ENCODE measurements around the gene NR2C2.
A peak's percentile ranks its signal among the peaks of the same experiment; 100 is the strongest.
"Not testable (repeated sequence)": the region's sequence is repeated elsewhere in the genome, so short reads cannot be mapped to it uniquely, and the experiment has no call there.

The NR2C2 gene

DNA sequence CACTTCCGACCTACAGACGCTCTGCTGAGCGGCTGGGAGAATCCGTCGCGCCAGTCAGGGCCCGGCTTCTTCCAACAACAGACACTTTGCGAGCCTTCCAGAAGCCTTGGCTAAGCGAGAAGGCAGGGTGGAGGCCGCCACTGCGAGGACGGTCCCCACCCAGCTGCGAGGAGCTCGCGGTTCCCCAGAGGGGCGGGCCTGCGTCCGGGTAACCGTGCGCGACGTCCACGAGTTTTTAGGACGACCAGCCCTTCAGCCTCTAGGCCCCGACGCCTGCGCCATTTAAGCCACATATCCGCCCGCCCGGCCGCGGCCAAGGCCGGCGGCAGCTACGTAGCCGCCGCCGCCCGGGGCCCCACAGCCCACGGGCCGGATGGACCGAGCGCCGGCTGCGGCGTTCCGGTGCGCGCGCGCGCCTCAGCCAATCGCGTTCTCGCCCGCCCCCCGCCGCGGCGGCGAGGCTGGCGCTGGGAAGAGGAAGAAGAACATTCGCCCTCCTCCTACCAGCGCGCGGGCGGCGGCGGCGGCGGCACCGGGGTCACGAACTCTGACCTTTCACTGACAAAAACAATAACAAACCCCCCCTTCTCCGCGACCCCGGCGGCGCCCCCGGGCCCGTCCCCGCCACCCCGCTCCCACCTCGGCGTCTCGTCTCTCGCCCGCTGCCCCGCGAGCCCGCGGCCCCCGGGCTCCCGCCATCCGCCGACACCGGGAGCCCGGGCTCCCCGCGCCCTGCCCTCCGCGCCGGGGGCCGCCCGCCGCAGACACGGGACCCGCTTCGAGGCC is at the start of gene NR2C2:
Gene NR2C2 (plus strand): TSS at position 484 of the 786 bp plus-strand sequence. CDS start 56,332 bp downstream, outside the sequence.
- DNase-seq: peak; percentile 89

DNA sequence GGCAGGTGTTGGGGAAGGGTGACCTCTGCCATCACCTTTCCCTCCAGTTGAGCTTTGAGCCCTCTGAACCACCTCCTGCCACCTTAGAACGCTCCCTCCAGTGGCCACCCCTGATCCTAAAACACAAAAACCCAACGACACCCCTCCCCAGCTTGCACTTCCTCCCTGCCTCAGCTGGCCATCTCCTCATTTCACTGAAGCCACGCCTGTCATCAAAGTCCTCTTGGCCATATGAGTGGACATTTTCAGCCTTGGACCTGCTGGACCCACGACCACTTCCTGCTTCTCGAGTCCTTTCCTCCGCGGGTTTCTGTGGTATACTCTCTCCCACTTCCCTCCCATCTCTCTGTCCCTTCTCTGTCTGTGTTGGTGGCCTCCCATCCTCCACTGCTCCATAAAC is 48.5 kb upstream of the NR2C2 start:
- DNase-seq: no peak

DNA sequence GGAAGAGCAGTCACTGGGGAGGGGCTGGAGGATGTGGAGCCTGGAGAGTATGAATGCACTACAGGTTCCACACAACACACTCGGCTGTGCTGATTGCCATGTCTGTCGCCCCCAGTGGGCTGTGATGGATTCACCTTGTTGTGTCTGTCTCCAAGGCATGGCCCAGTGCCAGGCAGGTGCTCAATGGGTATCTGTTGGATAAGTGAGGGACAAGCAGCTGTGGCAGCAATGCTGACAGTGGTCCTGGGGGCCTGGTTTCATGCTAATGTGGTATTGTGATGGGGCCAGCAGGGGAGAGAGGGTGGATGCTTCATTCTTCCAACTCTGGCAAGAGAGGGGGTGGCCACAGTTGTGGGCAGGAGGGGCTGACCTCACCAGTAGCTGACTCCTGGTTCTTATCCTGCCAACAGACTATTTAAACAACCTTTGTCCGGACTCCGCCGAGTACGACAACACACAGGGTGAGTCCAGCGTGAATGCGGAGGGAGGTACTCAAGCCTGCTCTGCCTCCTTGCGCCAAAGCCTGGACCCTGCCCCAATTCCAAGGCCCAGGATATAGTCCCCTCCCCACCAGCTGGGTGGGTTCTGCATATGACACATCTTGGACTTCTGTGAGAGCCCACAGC is 47.3 kb upstream of the NR2C2 start:
- no peak for DNase-seq

DNA sequence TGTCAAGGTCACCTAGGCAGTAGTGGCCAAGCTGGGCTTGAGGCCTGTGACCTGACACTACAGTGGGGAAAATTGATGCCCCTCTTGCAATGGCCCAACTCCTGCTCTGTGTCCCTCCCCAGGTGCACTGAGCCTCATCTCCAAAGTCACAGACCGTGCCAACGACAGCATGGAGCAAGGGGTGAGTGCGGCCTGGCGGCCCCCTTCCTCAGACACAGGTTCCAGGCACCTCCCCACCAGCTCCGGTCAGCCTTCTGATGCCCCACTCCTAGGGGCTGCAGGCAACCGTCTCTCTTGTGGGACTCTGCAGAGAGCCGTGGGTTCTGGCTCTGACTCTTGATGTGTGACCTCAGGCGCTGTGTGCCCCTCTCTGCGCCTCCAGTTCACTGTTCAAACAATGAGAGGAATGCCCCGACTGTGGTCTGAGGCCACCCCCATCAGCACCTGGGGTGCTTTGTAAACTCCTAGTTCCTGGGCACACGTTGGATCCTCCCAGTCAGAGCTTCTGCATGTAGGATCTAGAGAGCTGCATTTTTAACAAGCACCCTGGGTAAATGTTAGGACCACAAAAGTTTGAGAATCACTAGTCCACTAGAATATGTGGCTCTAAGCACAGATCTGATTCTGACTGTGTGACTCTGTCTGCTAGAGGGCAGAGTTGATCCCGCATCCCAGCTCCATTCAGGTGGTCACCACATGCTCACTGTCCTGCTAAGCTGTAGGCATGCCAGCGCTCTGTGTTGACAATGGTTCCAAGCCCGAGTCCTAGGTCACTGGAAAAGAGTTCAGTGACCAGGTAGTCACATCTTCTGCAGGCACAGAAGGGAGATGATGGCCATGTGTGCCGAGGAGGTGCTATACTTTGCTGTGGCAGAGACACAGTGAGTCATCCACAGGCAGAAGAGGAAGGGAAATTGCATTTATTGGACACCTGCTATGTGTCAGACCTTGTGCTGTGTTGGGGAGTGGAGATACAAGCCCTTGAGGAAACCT is 46.2 kb upstream of the NR2C2 start:
- DNase-seq: no peak

DNA sequence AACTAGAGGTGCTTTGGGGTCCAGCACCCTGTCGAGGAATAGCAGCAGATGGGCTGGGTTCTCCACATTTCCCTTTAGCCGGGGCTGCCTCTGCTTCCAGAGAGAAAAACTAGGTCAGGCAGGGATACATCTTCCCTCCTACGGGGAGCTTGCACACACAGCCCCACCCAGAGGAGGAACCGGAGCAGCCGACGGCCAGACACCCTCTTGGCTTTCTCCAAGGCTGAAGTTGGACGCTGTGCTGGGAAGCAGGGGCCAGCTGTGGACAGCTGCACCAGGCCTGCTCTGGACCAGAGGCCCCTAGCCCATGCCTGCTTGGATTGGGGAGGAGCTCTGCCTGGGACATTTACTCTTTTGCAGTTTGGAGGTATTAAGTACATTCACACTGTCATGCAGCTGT is 44.7 kb upstream of the NR2C2 start:
- DNase-seq: peak; percentile 80

DNA sequence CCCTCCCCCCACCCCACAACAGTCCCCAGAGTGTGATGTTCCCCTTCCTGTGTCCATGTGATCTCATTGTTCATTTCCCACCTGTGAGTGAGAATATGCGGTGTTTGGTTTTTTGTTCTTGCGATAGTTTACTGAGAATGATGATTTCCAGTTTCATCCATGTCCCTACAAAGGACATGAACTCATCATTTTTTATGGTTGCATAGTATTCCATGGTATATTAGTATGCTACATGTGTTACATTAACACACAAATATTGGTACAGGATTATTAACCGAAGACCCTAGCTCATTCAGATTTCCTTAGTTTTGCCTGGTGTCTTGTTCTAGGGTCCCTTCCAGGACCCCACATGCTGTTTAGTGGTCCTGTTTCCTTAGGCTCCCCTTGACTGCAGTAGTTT is 43.9 kb upstream of the NR2C2 start:
- not testable (repeated sequence) for DNase-seq

DNA sequence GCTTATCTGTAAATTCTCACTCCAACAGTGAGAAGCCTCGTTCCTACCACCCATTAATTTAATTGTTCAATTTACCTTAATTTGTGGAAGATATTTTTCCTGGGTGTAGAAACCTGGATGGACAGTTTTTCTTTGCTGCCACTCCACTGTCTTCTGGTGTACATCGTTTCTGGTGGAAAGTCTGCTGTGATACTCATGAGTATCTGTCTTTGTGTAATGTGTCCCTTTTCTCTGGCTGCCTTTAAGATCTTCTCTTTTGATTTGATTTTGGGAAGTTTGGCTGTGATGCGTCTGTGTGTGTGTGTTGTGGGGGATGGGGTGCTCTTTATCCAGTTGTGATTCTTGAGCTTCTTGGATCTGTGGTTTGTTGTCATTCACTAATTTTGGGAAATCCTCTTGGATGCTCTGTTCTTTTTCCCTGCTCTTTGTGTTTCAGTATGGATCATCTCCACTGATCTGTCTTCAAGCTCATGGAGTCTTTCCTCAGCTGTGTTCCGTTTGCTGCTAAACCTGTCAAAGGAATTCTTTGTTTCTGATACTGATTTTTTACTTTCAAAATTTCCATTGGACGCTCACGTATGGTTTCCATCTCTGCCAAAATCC is 42.2 kb upstream of the NR2C2 start:
- no peak for DNase-seq

DNA sequence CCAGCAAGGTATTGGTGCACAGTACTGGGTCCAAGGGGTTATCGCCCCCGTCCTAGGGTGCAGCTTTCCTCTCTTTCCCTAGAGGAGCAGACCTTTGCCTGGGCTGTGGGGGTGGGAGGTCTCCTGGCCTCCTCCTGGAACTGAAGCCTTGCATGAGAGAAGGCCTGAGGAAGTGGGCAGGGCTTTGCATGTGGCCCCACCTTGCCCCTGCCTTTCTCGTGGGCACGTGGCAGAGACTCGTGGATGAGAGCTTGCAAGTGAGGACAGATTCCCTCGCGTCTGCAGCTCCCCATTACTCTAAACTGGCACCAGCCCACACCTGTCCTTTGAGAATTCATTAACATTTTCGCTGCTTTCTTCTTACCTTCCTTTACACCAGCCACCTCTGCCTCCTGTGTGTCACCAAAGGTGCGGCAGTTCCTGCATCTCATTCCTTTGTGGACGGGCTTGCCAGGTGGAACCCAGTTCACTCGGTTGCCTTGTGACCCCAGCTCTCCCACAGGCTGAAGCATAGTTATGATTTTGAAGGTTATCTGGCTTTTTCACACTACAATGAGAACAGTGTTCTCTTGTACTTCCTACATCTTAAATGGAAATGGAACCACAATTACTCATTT is 40.9 kb upstream of the NR2C2 start:
- DNase-seq: no peak

DNA sequence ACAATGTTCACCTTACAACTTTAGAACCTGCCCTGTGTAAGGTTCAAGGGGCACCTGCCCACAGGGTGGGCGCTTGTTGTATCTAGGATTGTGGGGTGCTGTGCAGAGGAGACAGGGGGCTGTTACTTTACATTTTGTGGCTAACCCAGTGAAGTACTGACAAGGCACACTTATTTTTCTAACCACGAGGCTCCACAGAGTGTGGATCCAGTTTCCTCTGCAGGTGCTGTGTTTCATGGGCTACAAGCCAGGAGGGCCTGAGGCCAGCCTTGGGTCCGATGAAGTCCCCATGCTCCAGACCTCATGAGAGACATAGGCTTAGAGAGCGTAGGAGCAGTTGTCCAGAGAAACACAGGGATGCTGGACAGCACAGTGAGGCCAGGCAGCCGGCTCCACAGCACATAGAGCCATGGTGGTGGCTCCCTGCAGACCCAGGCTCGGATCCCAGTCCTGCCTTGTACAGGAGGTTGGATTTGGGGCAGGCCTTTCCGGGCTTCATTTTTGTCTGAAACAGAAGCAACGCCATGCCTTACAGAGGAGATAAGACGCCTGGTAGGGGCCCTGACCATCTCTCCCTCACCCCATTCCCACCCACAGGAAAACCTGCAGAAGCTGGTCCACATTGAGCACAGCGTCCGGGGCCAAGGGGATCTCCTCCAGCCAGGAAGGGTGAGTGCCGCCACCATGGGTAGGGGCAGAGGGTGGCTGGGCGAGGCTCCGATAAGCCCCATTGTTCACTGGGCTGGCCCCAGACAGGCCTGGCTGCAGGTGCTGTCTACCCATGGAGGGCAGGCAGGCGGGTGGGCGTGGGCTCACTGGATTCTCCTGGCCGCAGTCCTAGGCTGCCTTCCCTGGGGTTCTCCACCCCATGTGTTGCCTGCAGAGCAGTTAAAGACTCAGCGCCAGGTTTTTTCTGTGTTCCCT is 40.1 kb upstream of the NR2C2 start:
- peak; percentile 42 for DNase-seq

DNA sequence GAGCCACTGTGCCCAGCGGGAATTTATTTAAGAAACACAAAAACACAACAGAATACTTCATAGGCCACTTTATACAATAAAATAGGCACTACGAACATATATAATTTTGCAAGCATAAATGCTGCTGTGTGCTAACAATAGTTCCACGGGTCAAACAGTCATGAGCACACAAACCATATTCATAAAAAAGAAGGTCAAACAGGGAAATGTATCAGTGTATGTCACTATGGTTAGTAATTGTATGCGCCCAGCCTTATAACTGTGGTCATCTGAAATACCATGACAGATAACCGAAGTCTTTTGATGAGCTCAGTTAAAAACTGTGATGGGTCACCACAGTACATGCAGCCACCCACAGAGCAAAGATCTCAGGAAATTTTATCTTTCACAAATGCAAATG is 38.1 kb upstream of the NR2C2 start:
- DNase-seq: no peak

DNA sequence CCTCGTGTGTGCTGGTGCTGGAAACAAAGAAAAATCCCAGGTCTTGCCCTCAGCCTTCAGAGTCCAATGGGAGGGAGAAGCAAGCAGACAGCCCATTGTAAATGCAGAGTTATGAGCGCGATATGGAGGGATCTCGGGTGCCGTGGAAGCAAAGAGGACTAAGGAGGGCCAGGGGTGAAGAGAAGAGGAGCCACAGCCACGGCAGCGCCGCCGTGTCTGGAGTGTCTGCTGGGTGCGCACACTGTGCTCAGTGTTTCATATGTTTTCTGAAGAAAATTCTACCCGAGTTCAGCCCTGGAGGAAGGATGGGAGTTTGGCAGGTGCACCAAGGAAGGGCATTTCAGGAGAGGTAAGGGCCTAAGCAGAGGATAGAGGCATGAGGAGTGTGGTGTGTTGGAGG is 35.7 kb upstream of the NR2C2 start:
- peak; percentile 18 for DNase-seq

DNA sequence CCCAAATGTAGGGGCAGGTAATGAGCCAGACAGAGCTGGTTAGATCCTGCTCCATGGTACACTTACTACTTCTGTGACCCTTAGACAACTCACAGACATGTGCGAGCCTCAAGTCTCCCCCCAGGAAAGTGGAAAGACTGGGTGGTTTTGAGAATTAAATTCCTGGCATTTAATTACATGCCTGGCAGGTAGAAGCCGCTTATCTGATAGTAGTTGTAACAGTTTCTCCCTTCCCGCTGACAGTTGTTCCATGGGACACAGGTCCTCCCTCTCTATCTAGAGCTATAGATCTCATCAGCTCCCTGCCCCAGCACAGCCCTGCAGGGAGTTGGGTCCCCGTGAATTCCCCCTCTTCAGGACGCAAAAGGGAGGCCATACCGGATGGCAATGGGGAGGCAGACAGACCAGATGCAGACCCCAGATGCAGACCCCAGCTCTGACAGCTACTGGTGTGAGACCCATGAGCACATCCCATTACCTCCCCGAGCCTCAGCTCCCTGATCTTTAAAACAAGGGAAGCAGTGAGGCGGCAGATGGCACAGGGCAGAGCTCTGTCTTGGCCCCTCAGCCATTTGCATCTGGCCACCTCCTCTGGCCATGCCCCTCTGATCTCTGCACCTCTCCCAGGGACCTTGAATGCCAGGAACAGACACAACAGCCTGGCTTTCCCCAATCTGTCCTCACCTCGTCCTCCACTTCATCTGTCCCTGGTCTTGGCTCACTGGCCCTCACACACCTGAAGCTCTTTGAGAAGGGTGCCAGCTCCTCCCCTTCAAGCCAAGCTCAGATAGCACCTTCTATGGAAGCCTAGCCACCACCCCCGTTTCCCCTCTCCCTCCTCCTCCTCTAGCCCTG is 34.1 kb upstream of the NR2C2 start:
- peak; percentile 31 for DNase-seq

DNA sequence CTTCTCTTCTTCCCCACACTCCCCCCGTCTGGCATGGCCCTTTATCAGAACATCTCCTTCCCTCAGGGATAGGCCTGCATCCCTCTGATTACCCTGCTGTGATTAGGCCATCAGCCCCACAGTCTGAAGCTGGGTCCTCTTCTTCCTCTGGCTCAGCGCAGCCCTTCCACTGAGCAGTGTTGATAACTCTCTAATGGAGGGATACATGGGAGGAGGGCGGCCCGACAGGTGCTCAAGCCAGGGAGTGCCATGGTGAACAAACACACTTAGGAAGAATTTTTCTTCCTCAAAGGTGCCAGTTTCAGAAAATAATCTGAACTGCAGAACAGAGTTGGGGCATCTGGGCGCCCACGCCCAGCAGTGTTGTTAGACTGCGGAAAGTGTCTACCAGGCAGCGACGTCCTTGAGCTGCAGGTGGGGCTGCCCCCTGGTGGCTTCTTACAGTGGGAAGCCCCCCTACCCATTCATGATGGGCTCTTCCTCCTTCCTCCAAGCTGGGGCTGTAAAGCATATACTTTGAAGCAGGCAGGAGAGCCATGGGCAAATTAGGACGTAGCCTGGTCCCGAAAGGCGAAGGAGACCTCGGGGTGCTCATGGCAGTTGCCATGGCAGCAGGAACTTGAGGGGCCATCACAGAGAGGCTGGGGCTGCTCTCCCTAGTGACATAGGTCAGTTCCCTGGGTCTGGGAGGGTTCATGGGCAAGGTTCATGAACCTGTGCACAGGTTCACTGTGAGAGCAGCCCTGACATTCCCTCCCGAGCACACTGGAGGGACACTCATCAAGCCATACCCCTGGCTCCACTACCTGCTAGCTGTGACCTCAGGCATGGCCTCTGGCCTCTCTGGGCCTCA is 33.2 kb upstream of the NR2C2 start:
- DNase-seq: peak; percentile 30

DNA sequence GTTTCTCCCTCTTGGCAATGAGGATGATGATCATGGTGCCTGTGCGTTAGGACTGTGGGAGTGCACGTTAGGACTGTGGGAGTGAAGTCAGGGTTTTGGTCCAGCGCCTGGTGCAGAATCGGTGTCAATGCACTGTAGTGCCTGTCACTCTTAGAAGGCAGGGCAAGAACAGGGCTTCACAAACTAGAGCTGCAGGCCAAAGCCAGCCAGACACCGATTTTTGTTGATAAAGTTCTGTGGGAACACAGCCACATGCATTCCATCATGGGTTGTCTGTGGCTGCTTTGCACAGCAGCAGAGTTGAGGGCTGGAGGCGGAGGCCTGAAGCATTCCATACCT is 32.6 kb upstream of the NR2C2 start:
- no peak for DNase-seq

DNA sequence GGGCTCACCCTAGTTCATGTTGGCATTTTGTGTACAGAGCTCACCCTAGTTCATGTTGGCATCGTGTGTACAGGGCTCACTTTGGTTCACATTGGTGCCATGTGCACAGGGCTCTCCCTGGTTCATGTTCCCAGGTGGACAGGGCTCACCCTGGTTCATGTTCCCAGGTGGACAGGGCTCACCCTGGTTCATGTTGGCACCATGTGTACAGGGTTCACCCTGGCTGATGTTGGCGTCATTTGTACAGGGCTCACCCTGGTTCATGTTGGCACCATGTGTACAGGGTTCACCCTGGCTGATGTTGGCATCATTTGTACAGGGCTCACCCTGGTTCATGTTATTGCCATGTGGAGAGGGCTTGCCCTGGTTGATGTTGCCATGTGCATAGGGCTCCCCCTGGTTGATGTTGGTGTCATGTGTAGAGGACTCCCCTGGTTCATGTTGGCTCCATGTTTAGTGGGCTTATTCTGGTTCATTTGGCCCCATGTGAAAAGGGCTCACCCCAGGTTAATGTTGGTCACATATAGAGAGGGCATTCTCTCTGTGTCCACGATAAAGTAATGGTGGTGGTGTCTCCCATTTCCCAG is 31.7 kb upstream of the NR2C2 start:
- no peak for DNase-seq

DNA sequence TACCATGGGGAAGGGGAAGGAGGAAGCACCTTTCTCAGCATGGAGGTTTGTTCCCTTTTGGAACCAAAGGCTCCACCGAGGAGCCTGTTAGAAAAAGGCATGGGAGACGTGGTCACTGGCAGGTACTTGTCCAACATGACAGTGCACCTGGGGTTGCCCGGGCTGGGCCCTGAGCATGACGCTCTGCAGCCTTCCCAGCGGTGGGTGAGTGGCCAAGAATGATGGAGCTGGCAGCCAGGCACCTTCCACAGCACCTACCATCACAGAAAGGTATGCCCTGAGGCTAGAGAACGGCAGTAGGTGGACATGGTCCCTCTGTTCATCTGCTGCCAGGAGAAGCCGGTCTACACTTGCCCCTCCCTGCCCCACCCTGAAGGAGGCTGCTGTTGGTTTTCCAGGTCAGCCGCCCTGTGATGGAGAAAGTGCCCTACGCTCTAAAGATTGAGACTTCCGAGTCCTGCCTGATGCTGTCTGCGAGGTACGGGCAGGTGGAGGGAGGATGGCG is 29.0 kb upstream of the NR2C2 start:
- DNase-seq: no peak

DNA sequence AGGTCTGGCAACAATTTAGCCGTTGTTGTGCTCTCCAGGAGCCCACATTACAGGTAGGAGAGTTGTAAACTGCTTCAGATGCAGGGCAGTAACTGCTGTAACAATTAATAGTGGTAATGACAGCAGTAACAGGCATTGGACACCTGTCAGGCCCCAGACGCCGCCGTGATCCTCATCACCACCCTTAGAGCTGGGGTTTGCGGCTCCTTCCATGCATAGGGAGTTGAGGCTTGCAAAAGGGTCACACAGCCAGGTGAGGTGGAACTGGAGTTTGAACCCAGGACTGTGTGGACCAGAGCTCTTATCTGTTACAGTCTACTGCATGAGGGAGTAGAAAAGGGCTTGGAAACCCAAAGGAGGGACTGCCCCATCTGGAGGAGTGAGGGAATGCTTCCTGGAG is 26.8 kb upstream of the NR2C2 start:
- no peak for DNase-seq

DNA sequence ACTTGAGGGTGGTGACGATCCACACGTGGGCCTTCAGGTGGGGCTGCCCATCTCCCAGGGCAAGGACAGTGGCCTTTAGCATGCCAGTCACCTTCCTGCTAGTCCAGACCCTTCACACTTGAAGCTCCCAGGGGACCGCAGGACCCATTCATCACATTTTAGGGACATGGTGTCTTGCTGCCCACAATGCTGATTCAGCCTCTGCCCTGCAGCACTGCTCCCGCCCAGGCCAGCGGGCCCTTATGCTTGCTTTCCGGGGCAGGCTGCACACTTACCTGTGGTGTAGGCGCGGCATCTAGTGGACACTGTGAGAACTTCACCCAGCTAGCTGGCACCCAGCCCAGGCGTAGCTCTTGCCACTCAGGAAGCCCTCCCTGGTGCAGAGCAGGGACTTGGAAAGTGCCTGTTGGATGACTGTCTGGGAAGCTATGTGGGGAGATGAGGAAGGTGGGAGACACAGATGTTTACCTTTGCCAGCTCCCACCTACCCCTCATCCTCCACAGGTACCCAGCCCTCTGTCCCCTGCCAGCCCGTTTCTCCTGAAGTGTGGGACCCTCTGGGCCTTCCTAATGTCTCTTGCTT is 26.3 kb upstream of the NR2C2 start:
- peak; percentile 95 for DNase-seq
